HG03196 (cell line): ENCODE results near the gene KRTAP3-2.

ENCODE experiments used
- ATAC-seq: cut with Tn5 transposase; IDR thresholded peaks from one replicate; pipeline ENCODE4 v1.9.1; 2021; ENCODE audit not compliant: unreplicated experiment

KRTAP3-2 gene

GRCh38 chr17:40974366-40974765 is 25.3 kb downstream of the KRTAP3-2 start:
- no peak for ATAC-seq

DNA sequence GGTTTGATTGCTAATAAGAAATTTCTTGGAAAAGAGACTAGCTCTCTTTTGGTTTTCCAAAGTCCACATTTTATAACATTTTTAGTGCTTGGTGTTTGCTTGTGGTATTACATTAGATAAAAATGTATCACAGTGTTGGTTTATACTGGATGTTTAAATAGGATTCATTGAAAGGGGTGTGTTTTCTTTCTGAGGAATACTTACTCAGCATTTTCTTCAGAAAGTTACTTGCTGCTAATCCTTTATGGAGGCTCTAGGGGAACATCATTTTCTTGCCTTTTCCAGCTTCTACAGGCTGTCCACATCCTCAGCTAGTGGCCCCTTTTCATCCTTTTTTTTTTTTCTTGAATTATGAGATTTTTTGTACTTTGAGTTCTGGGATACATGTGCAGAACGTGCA is 32.1 kb downstream of the KRTAP3-2 start:
- no peak for ATAC-seq

DNA sequence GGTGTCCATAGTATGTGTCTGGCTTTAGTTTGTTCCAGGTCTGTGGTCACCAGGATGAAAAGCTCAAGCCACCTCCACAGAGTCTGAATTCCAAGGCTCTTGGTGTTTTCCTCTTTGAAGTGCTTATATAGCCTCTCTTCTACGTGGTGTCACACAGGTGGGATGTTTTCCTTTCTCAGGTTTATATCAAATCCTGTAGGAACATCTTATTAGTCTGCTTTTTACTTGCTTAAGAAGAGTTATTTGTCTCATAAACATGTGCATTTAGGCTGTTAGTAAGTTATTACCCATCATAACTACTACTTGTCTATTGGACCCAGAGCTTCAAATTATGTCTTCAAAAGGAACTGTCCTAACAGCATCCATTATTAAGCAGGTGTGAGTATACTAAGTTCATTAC is 32.9 kb downstream of the KRTAP3-2 start, which contains the start of gene KRT39:
Gene KRT39 (minus strand): TSS at position 101 of the 400 bp plus-strand sequence. CDS start 92 bp downstream, at position 9.
- no peak for ATAC-seq

DNA sequence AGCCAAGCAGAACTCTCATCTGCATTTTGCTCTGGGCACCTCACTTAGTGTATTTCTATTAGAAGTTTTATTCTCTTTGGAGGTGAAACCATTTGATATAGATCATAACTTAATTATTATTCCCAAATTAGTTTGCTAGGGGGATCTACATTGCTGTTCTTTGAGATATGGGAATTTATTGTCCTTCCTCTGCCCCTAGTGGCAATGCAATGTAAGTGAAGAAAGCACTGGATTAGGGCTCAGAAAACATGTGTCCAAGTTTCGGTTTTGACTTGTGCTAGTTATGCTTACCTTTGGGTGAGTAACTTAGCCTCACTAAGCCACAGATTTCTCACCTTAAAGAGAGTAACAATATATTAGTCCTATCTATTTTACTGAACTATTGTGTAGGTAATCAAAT is 35.9 kb downstream of the KRTAP3-2 start:
- no peak for ATAC-seq

DNA sequence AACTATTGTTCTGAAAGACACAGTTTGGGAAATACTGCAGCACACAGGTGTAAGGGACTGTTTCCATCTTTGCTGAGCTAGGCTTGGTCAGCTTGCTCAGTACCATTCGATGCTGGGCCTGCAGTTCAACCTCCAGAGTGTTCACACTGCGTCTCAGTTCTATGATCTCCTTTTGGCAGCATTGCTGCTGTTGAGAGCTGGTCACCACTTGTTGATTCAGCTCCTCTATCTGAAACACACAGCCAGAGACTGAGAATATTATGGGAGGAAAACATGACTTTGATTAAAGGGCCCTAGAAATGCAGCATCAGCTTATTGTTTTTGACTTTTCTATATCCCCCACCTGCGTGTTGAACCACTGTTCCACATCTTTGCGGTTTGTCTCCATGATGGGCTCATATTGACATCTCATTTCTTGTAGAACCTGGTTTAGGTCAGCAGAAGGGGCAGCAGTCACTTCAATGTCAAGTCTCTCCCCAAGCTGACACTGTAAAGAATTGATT is 37.6 kb downstream of the KRTAP3-2 start:
- ATAC-seq: no peak

- ATAC-seq: no peak
These were observed 38.1 kb downstream of the KRTAP3-2 start for GRCh38 chr17:40961591-40961990.

- no peak for ATAC-seq
These were observed 39.6 kb downstream of the KRTAP3-2 start for GRCh38 chr17:40960144-40960543.

DNA sequence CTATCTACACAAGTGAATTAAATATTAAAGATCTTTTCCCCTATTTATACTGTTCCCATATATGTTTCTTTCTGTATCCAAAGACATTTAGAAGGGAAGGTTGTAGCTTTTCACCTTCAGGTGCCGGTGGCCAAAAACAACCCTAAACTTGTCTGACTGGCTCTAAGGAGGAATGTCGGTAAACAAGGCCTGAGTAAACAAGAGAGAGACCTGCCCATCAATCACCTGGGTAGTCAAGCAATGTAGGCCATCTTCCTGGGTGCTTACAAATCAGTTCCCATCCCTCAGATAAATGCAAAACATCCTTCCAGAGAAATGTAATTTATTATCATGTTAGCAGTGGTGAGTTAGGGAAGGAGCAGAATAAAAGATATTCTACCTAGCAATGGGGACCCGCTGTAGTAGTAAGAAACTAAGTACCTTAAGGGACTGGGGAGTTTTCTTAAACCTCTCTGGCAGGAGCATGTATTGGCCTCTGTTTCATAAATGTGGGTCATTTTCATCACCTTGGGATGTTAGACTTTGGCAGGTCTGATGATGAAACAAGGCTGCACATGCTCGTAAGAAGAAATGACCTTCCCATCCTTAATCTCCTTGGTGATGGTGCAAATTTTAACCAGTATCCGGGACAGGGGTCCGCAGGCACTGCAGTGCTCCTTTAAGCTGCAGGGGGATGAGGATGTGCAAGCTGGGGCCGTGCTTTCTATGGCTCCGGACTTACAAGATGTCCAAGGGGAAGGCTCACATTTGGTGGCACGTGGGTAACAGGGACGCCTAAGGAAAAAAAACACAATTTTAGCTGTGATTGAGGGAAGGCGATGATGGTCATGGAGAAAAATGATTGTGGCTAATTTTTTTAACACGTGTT is 41.4 kb downstream of the KRTAP3-2 start:
- no peak for ATAC-seq

DNA sequence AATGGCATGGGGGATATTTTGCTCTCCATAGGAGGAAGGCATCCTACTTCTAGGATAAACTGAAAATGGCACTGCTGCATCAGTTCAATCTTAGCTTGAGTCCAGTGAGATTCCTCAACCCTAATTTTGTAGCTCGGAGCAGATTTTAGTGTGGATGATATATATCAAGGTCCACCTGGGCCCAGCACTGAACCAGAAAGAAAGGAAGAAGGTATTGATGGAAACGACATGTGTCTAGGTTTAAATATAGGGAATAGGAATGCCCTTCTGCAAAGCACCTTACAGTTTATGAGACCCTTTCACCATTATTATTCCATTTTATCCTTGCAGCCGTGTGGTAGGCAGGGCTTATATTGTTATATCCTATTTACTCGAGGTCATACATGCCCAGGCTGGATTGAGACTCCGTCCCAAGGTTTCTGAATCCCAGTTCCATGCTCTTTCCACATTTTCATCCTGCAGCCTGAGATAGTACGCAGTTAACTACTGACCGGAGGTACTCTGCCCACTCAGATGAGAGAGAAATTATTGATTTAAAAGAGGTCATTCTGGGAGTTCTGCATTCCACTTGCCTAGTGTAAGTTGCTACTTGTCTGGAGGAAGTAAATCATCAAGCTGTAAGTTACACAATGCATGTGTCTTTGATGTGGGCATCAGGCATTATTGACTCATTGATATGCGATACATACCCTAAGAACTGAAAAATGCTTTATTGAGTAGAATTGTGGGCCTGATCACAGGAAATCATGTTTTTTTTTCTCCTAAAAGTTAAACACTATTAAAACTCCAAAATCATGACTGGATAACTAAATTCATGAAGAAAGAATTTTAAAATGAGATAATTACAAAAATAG is 43.1 kb downstream of the KRTAP3-2 start:
- ATAC-seq: no peak

- ATAC-seq: no peak
These were observed 45.8 kb downstream of the KRTAP3-2 start for GRCh38 chr17:40953881-40954280.

- no peak for ATAC-seq
These were observed 47.0 kb downstream of the KRTAP3-2 start for GRCh38 chr17:40952661-40953060.

DNA sequence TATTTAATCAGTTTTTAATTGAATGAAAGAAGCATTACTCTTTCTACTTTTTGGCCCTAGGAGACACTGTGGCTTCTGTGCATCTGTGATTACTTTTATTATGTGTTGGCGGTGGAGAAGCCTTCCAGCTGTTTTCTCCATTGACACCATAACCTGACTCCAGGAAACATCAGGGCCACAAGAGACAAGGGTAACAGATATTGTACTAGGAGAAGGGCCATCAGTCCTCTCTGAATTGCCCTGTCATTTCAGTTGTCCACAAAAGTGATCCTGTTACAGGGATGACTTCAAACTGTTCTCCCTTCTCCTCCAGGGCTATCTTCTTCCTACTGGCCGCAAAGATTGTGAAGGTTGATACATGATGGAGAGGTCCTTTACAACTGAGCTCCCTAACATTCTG is 47.6 kb downstream of the KRTAP3-2 start:
- no peak for ATAC-seq

- no peak for ATAC-seq
These were observed 48.6 kb downstream of the KRTAP3-2 start for GRCh38 chr17:40951011-40951622.

- ATAC-seq: no peak
These were observed 49.5 kb downstream of the KRTAP3-2 start for GRCh38 chr17:40950176-40950575.

GRCh38 chr17:40949418-40949817 is 50.3 kb downstream of the KRTAP3-2 start:
- no peak for ATAC-seq
